ENCODE data around the gene APOC3.

Gene APOC3

DNA sequence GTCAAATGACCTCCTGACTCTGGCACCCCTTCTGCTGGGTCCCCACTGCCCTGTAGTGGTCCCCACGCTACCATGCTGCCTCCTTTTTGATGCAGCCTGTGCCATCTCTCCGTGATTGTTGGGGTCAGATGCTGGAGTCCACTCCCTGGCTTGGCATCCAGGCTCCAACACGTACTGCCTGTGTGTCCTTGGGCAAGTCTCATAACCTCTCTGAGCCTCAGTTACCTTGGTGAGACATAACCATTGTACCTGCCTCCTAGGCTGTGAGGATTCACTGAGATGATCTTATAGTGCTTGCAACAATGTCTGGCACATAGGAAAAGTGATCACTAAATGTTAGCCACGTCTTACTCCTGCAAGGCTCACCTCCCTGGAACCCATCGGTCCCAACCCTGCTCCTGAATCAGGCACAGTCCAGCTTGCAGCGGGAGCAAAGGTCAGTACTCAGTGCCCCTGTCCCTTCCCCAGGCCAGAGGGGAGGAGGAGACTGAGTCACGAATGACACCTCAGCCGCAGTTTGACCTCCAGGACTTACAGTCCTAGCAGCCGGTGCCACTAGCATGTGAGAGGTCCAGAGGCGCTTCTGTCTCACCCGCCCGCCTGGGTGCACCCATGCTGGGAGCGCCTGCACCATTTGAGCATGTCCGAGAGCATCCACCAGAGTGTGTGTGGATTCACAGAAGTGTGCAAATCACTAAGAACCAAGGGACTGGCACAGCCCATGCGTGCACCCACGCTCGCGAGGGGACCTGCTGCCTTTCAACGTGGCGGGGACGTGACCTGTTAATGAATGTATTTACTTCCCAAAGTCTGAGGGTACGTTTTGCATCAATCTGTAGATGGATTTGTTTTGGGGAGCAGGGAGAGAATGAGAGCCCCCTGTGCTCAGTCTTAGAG is 3.6 kb upstream of the APOC3 start:
- H3K27ac ChIP-seq: no peak overlapping the region
- no peak overlapping the region for H3K4me3 ChIP-seq
- DNase-seq (ENCODE audit: low spot score): no peak
- TF ChIP-seq, protein P1, sequence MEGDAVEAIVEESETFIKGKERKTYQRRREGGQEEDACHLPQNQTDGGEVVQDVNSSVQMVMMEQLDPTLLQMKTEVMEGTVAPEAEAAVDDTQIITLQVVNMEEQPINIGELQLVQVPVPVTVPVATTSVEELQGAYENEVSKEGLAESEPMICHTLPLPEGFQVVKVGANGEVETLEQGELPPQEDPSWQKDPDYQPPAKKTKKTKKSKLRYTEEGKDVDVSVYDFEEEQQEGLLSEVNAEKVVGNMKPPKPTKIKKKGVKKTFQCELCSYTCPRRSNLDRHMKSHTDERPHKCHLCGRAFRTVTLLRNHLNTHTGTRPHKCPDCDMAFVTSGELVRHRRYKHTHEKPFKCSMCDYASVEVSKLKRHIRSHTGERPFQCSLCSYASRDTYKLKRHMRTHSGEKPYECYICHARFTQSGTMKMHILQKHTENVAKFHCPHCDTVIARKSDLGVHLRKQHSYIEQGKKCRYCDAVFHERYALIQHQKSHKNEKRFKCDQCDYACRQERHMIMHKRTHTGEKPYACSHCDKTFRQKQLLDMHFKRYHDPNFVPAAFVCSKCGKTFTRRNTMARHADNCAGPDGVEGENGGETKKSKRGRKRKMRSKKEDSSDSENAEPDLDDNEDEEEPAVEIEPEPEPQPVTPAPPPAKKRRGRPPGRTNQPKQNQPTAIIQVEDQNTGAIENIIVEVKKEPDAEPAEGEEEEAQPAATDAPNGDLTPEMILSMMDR (IDR thresholded peaks at IDR 0.05): no peak

DNA sequence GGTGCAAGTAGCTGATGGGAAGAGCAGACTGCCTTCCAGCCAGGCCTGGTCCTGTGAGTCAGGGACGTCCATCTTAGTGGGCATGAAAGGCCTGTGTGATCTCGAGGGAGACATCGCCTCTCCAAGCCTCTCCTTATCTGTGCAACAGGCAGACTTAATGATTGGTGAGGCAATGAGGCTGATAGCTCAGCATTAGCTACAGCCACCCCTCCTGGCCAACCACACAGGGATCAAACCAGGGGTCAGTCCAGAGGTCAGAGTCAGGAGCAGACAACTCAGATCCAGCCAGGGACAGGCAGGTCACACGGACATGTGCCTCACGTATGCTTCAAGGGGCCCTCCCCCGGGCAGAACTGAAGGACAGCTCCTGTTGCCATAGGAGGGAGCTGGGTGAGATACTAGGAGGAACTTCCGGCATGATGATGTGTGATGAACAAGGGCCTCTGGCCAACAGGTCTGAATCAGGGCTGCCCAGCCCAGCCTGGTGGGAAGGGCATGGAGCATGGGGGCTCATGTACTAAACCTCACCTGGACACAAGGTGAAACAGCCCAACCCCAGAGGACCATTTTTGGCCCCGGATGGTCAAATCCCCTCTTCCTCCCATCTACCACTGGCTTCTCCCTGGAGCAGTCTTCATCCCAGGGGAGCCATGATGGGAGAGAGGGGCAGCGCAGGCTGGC is 2.8 kb upstream of the APOC3 start:
- Histone ChIP-seq H3K27ac (no peak overlapping the region), H3K4me3 (no peak overlapping the region)
- DNase-seq (ENCODE audit: low spot score): no peak
- TF ChIP-seq, protein P1 (IDR thresholded peaks at IDR 0.05): no peak

DNA sequence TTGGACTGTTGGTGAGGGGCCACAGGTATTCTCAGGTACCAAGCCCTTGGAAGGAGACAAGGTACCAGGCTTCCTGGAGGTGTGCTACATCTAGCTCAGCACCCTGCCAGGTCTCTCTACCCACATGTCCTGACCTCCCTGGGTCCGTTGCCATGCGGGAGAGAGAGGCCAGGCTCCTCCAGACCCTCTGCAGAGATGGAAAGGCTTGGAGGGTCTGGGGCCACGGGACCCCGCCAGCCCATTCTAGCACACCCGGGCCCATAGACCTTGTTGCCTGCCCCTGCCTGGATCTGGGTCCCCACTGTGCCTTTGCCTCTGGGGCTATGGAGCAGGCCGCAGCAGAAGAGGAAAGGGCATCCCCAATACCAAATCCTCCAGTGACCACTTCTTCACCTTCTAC is 2.2 kb upstream of the APOC3 start:
- TF ChIP-seq, protein P1 (IDR thresholded peaks at IDR 0.05): no peak
- no peak overlapping the region for H3K27ac ChIP-seq
- no peak for DNase-seq (ENCODE audit: low spot score)

DNA sequence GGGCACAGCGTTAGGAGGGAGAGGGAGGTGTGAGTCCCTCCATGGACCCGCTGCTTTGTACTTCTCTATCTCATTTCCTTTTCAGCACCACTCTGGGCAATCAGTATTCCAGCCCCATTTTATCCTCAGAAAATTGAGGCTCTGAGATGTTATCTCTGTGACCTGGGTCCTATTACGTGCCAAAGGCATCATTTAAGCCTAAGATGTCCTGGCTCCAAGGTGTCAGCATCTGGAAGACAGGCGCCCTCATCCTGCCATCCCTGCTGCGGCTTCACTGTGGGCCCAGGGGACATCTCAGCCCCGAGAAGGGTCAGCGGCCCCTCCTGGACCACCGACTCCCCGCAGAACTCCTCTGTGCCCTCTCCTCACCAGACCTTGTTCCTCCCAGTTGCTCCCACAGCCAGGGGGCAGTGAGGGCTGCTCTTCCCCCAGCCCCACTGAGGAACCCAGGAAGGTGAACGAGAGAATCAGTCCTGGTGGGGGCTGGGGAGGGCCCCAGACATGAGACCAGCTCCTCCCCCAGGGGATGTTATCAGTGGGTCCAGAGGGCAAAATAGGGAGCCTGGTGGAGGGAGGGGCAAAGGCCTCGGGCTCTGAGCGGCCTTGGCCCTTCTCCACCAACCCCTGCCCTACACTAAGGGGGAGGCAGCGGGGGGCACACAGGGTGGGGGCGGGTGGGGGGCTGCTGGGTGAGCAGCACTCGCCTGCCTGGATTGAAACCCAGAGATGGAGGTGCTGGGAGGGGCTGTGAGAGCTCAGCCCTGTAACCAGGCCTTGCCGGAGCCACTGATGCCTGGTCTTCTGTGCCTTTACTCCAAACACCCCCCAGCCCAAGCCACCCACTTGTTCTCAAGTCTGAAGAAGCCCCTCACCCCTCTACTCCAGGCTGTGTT is 829 bp upstream of the APOC3 start:
- Histone ChIP-seq H3K4me3 (no peak overlapping the region), H3K27ac (no peak overlapping the region)
- TF ChIP-seq, protein P1 (IDR thresholded peaks at IDR 0.05): no peak
- DNase-seq (ENCODE audit: low spot score): no peak

More for the DNA sequence above, 2.2 kb upstream of the APOC3 start:
- no peak overlapping the region for H3K4me3 ChIP-seq

DNA sequence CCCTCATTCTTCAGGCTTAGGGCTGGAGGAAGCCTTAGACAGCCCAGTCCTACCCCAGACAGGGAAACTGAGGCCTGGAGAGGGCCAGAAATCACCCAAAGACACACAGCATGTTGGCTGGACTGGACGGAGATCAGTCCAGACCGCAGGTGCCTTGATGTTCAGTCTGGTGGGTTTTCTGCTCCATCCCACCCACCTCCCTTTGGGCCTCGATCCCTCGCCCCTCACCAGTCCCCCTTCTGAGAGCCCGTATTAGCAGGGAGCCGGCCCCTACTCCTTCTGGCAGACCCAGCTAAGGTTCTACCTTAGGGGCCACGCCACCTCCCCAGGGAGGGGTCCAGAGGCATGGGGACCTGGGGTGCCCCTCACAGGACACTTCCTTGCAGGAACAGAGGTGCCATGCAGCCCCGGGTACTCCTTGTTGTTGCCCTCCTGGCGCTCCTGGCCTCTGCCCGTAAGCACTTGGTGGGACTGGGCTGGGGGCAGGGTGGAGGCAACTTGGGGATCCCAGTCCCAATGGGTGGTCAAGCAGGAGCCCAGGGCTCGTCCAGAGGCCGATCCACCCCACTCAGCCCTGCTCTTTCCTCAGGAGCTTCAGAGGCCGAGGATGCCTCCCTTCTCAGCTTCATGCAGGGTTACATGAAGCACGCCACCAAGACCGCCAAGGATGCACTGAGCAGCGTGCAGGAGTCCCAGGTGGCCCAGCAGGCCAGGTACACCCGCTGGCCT is 641 bp downstream of the APOC3 start:
- no peak for DNase-seq (ENCODE audit: low spot score)
- no peak overlapping the region for H3K27ac ChIP-seq
- TF ChIP-seq, protein P1 (IDR thresholded peaks at IDR 0.05): no peak
- no peak overlapping the region for H3K4me3 ChIP-seq

DNA sequence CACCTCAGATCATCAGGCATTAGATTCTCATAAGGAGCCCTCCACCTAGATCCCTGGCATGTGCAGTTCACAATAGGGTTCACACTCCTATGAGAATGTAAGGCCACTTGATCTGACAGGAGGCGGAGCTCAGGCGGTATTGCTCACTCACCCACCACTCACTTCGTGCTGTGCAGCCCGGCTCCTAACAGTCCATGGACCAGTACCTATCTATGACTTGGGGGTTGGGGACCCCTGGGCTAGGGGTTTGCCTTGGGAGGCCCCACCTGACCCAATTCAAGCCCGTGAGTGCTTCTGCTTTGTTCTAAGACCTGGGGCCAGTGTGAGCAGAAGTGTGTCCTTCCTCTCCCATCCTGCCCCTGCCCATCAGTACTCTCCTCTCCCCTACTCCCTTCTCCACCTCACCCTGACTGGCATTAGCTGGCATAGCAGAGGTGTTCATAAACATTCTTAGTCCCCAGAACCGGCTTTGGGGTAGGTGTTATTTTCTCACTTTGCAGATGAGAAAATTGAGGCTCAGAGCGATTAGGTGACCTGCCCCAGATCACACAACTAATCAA is 2.2 kb downstream of the APOC3 start:
- no peak overlapping the region for H3K27ac ChIP-seq
- TF ChIP-seq, protein P1 (IDR thresholded peaks at IDR 0.05): no peak
- no peak for DNase-seq (ENCODE audit: low spot score)
- H3K4me3 ChIP-seq: no peak overlapping the region
